Ishikawa (cell line): Measurements from ENCODE around the gene PUM1.
A peak's percentile ranks its signal among the peaks of the same experiment; 100 is the strongest.

ENCODE experiments used
- CEBPB ChIP-seq: IDR thresholded peaks from 2 replicates; pipeline ENCODE4 v1.6.1; 2012
- EP300 ChIP-seq: IDR thresholded peaks from 2 replicates; pipeline ENCODE4 v1.6.1; 2012; ENCODE audit warnings: borderline replicate concordance
- MAX ChIP-seq: IDR thresholded peaks from 2 replicates; pipeline ENCODE4 v1.6.1; 2012
- REST ChIP-seq: IDR thresholded peaks from 2 replicates; pipeline ENCODE4 v1.6.1; 2012; ENCODE audit warnings: low read depth, mild to moderate bottlenecking
- TCF12 ChIP-seq: IDR thresholded peaks from 2 replicates; pipeline ENCODE4 v1.6.1; 2012; ENCODE audit warnings: low read depth
- USF1 ChIP-seq: IDR thresholded peaks from 2 replicates; pipeline ENCODE4 v1.6.1; 2012
- YY1 ChIP-seq: IDR thresholded peaks from 2 replicates; pipeline ENCODE4 v1.6.1; 2012; ENCODE audit warnings: low read depth
- ZBTB7A ChIP-seq: IDR thresholded peaks from 2 replicates; pipeline ENCODE4 v1.6.1; 2012; ENCODE audit warnings: low read depth

- TF ChIP-seq TCF12 (peak; percentile 47; the same call in 1 of the 2 replicates), USF1 (no peak; the same call in 1 of the 2 replicates), EP300 (no peak; the same call in 1 of the 2 replicates), REST (no peak), ZBTB7A (0 out of 2 replicates have a peak, but pooled peaks have one; percentile 24), MAX (peak; percentile 88), YY1 (peak; percentile 96), CEBPB (no peak)
Observed at GRCh38 chr1:31065310-31066217, at the start of gene PUM1.
